ENCODE measurements around the gene ATOX1. TPM values are rescaled to one million over a fixed set of nuclear protein-coding genes. Genes with fewer than 3 reads are reported as not detected.

The ATOX1 gene
- total RNA-seq, 1 donor from 2014 or later: 265 TPM

DNA sequence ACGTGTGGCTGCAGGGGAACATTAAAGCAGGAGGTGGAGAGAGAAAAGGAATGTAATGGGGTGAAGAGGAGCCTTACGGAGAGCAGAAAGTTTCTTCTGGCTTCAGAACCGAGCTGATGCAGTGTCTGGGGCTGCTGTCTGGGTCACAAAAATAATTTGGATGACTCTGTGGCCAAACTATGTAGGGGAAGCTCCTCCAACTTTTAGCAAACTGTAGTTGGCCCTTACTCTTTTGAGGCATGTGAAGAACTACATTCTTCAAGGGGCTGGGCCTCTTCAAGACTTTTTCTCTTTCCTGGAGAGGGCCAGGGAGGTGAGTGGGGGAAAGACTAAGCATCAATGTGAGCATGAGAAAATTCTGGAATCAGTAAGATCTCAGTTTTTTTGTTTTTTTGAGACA, 39.8 kb downstream of the ATOX1 start:
- peaks cover 17% of the 10 kb centered on the region for H3K4me1 ChIP-seq (ENCODE audit: insufficient read depth, low read length)
- Mint-ChIP-seq H3K9me3 (ENCODE audit: unreplicated experiment) (peaks cover 4% of the 10 kb centered on the region), H3K27me3 (ENCODE audit: low read depth, unreplicated experiment) (no peaks in the 10 kb centered on the region), H3K4me1 (ENCODE audit: low read depth, unreplicated experiment) (peaks cover 51% of the 10 kb centered on the region), H3K27ac (ENCODE audit: unreplicated experiment) (peak overlapping the region; percentile 91), H3K4me3 (ENCODE audit: unreplicated experiment) (peak overlapping the region; percentile 50), H3K36me3 (ENCODE audit: low read depth, unreplicated experiment) (peaks cover 2% of the 10 kb centered on the region)
- DNase-seq (ENCODE audit: low read depth) (peak; percentile 95), FAIRE-seq (peak; percentile 93)
- no peaks in the 10 kb centered on the region for H3K79me2 ChIP-seq (ENCODE audit: insufficient read depth, low read length)
- no peak overlapping the region for H2AFZ ChIP-seq (ENCODE audit: low read depth, low read length)
- H3K4me3 ChIP-seq (ENCODE audit: insufficient read depth, low read depth, low read length): no peak overlapping the region
- peak overlapping the region; percentile 57 for H3K4me2 ChIP-seq (ENCODE audit: low read length)
- no peaks in the 10 kb centered on the region for H3K36me3 ChIP-seq (ENCODE audit: insufficient read depth, low read length)
- no peaks in the 10 kb centered on the region for H4K20me1 ChIP-seq (ENCODE audit: insufficient read depth, low read length)
- peak overlapping the region; percentile 53 for H3K9ac ChIP-seq (ENCODE audit: low read length)
- no peaks in the 10 kb centered on the region for H3K27me3 ChIP-seq (ENCODE audit: insufficient read depth, low read length)
- H3K9me3 ChIP-seq (ENCODE audit: insufficient read depth, low read depth, low read length): no peaks in the 10 kb centered on the region
- no peak for TF ChIP-seq EZH2 (IDR thresholded peaks at IDR 0.05; ENCODE audit: insufficient read depth, low read length)
- TF ChIP-seq, protein P1, sequence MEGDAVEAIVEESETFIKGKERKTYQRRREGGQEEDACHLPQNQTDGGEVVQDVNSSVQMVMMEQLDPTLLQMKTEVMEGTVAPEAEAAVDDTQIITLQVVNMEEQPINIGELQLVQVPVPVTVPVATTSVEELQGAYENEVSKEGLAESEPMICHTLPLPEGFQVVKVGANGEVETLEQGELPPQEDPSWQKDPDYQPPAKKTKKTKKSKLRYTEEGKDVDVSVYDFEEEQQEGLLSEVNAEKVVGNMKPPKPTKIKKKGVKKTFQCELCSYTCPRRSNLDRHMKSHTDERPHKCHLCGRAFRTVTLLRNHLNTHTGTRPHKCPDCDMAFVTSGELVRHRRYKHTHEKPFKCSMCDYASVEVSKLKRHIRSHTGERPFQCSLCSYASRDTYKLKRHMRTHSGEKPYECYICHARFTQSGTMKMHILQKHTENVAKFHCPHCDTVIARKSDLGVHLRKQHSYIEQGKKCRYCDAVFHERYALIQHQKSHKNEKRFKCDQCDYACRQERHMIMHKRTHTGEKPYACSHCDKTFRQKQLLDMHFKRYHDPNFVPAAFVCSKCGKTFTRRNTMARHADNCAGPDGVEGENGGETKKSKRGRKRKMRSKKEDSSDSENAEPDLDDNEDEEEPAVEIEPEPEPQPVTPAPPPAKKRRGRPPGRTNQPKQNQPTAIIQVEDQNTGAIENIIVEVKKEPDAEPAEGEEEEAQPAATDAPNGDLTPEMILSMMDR (IDR thresholded peaks at IDR 0.05; ENCODE audit: insufficient read depth, low read depth, low read length): no peak
- H3K27ac ChIP-seq (ENCODE audit: low read depth, low read length): peak overlapping the region; percentile 80

DNA sequence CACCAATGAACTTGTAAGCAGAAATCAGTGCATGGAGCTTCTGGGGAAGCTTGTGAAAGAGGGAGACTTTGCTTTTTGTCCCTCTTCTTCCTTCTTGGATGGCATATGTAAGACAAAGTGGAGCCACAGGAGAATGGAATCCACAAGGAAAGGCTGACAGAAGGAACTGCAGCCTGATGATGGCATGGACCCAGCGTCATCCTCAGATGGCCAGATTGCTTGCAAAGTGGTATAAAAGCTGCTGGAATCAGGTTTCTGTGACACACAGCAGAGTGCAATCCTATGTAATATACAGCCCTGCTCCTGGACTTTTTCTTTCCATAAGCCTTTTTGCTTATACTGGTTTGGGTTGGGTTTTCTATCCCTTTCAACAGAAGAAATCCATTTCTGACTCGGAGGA, 40.3 kb downstream of the ATOX1 start:
- Mint-ChIP-seq H3K4me3 (ENCODE audit: unreplicated experiment) (peak overlapping the region; percentile 50), H3K27ac (ENCODE audit: unreplicated experiment) (peak overlapping the region; percentile 91), H3K27me3 (ENCODE audit: low read depth, unreplicated experiment) (no peaks in the 10 kb centered on the region), H3K36me3 (ENCODE audit: low read depth, unreplicated experiment) (peaks cover 2% of the 10 kb centered on the region), H3K4me1 (ENCODE audit: low read depth, unreplicated experiment) (peaks cover 51% of the 10 kb centered on the region), H3K9me3 (ENCODE audit: unreplicated experiment) (peaks cover 4% of the 10 kb centered on the region)
- no peaks in the 10 kb centered on the region for H4K20me1 ChIP-seq (ENCODE audit: insufficient read depth, low read length)
- DNase-seq (ENCODE audit: low read depth) (peak; percentile 52), FAIRE-seq (no peak)
- H3K4me2 ChIP-seq (ENCODE audit: low read length): peak overlapping the region; percentile 57
- H3K36me3 ChIP-seq (ENCODE audit: insufficient read depth, low read length): no peaks in the 10 kb centered on the region
- H2AFZ ChIP-seq (ENCODE audit: low read depth, low read length): no peak overlapping the region
- peak overlapping the region; percentile 53 for H3K9ac ChIP-seq (ENCODE audit: low read length)
- H3K4me3 ChIP-seq (ENCODE audit: insufficient read depth, low read depth, low read length): no peak overlapping the region
- H3K4me1 ChIP-seq (ENCODE audit: insufficient read depth, low read length): peaks cover 17% of the 10 kb centered on the region
- TF ChIP-seq, protein P1 (IDR thresholded peaks at IDR 0.05; ENCODE audit: insufficient read depth, low read depth, low read length): no peak
- TF ChIP-seq EZH2 (IDR thresholded peaks at IDR 0.05; ENCODE audit: insufficient read depth, low read length): no peak
- H3K79me2 ChIP-seq (ENCODE audit: insufficient read depth, low read length): no peaks in the 10 kb centered on the region
- no peaks in the 10 kb centered on the region for H3K27me3 ChIP-seq (ENCODE audit: insufficient read depth, low read length)
- no peaks in the 10 kb centered on the region for H3K9me3 ChIP-seq (ENCODE audit: insufficient read depth, low read depth, low read length)
- H3K27ac ChIP-seq (ENCODE audit: low read depth, low read length): peak overlapping the region; percentile 80

DNA sequence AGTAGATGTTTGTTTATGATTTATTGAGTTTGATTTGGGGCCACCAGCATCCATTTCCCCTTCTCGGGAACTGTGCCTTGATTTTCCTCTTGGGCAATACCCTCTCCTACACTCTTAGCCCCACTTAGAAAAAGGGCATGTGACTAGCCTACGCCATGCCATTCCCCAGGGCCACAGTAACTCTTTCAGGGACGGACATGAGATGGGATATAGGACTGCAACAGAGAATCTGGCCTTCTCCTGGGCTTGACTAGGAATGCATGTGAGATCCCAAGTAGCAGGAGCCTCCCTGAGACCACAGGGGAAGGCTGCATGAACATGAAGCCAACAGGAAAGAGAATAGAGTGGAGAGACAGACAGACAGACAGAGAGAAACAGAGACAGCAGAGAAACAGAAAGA, 41.0 kb downstream of the ATOX1 start:
- TF ChIP-seq, protein P1 (IDR thresholded peaks at IDR 0.05; ENCODE audit: insufficient read depth, low read depth, low read length): no peak
- no peak for TF ChIP-seq EZH2 (IDR thresholded peaks at IDR 0.05; ENCODE audit: insufficient read depth, low read length)
- Mint-ChIP-seq H3K27me3 (ENCODE audit: low read depth, unreplicated experiment) (no peaks in the 10 kb centered on the region), H3K4me1 (ENCODE audit: low read depth, unreplicated experiment) (peaks cover 51% of the 10 kb centered on the region), H3K9me3 (ENCODE audit: unreplicated experiment) (peaks cover 4% of the 10 kb centered on the region), H3K4me3 (ENCODE audit: unreplicated experiment) (peak overlapping the region; percentile 23), H3K36me3 (ENCODE audit: low read depth, unreplicated experiment) (peaks cover 2% of the 10 kb centered on the region), H3K27ac (ENCODE audit: unreplicated experiment) (peak overlapping the region; percentile 91)
- H4K20me1 ChIP-seq (ENCODE audit: insufficient read depth, low read length): no peaks in the 10 kb centered on the region
- no peaks in the 10 kb centered on the region for H3K27me3 ChIP-seq (ENCODE audit: insufficient read depth, low read length)
- no peak overlapping the region for H3K4me3 ChIP-seq (ENCODE audit: insufficient read depth, low read depth, low read length)
- DNase-seq (ENCODE audit: low read depth) (no peak), FAIRE-seq (no peak)
- H2AFZ ChIP-seq (ENCODE audit: low read depth, low read length): no peak overlapping the region
- H3K4me2 ChIP-seq (ENCODE audit: low read length): peak overlapping the region; percentile 57
- H3K9ac ChIP-seq (ENCODE audit: low read length): peak overlapping the region; percentile 53
- H3K79me2 ChIP-seq (ENCODE audit: insufficient read depth, low read length): no peaks in the 10 kb centered on the region
- no peaks in the 10 kb centered on the region for H3K36me3 ChIP-seq (ENCODE audit: insufficient read depth, low read length)
- peaks cover 17% of the 10 kb centered on the region for H3K4me1 ChIP-seq (ENCODE audit: insufficient read depth, low read length)
- peak overlapping the region; percentile 80 for H3K27ac ChIP-seq (ENCODE audit: low read depth, low read length)
- H3K9me3 ChIP-seq (ENCODE audit: insufficient read depth, low read depth, low read length): no peaks in the 10 kb centered on the region
